HL-60 (cell line): ENCODE data around the gene CAMTA1.

Source experiments
- CTCF ChIP-seq: IDR thresholded peaks from one replicate; pipeline ENCODE4 v1.5.1; 2011; ENCODE audit warnings: low read length, control low read depth, inconsistent platforms; ENCODE audit not compliant: insufficient read depth
- GABPA ChIP-seq: IDR thresholded peaks from 2 replicates; pipeline ENCODE4 v1.6.1; 2012; ENCODE audit warnings: low read depth
- POLR2AphosphoS5 ChIP-seq: IDR thresholded peaks from 2 replicates; pipeline ENCODE4 v1.6.1; 2012; ENCODE audit warnings: low read depth

DNA sequence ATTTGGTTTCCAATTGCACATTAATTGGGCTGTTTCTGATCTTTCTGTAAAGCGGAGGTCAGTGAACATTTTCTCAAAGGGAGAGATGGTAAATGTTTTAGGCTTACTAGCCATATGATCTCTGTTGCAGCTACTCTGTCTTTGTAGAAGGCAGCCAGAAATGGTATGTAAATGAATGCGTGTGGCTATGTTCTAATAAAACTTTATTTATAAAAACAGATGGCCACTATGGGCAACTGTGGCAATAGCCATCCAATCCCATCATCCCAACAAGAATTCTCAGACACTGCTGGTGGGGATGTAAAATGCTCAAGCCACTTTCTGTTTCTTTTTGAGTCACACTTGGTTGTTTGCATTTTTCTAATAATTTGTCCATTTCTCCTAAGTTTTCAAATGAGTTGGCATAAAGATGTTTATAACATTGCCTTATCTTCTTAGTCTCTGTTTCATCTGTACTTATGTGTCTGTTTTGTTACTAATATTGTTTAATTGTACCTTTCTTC is 537.1 kb downstream of the CAMTA1 start:
- TF ChIP-seq CTCF: no peak
- no peak for TF ChIP-seq GABPA
- TF ChIP-seq POLR2AphosphoS5: no peak
